Measurements from ENCODE around the gene PRR29. TPM values are rescaled to one million over a fixed set of nuclear protein-coding genes. Genes with fewer than 3 reads are reported as not detected.

The PRR29 gene
- 2.5 and 2.7 TPM in 2 replicates for polyA plus RNA-seq (2012; rRNA removed)
- polyA plus RNA-seq (2012; cell fraction: cytosol; rRNA removed): 1.2 and 2.0 TPM in 2 replicates
- 9.8 and 10.5 TPM in 2 replicates for polyA plus RNA-seq (2012; cell fraction: nucleus; rRNA removed)

DNA sequence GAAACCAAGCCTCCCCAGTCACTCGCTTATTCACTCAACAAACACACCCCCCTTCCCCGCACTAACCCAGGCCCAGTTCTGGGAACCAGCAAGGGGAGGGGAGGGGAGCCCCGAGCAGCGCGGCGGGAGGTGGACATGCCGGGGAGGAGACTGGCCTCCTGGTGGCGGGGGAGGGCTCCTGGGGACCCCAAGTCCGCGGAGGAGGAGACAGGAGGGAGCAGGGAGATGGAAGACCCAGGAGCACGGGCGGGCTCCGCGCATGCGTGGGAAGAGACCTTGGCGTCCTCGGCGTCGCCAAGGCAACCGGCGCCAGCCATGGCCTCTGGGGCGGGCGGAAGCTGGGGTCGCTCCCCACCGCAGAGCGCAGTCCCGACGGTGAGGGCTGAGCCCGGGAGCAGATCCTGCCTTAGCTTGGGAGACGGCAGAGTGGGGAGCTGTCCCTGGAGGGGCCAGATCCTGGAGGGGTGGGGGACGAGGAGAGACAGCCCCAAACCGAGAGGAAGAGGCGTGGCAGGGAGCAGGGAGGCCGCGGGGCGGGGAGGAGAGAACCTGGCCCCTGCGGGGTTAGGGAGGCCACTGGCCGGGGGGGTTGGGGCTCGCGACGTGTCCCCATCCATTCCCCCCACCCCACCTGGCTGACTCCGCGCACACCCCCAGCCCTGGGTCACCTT lies at the start of gene PRR29:
Gene PRR29, plus strand, starts transcription at position 302 of the 671 bp plus-strand sequence. Its CDS starts 14 bp downstream, at position 316.
- no peaks in the 10 kb centered on the region for H3K79me2 ChIP-seq (ENCODE audit: insufficient read depth)
- H2AFZ ChIP-seq (ENCODE audit: low read depth): peak within 1 kb of the TSS; percentile 93
- 4% methylated on average over 43 of the region's 43 CpGs for WGBS (ENCODE audit: low lambda C conversion rate)
- peak within 1 kb of the TSS in 1 of 2 experiments; percentile 50; a peak in 1 of 4 replicates for H3K27ac ChIP-seq (ENCODE audit: low read depth in 2 of 2, low read length in 1 of 2)
- CTCF ChIA-PET: interaction anchor here (0.6 to 9.5 kb wide), 11 partner anchors 9 to 420 kb away, joined by 3 to 61 read pairs (median 6); partner anchors contain the start of gene GH1
- peak within 1 kb of the TSS; percentile 98 for H3K4me2 ChIP-seq
- peak; percentile 72; the same call in 1 of the 2 replicates for TF ChIP-seq SIN3A (IDR thresholded peaks at IDR 0.05; ENCODE audit: borderline replicate concordance, low read depth, low read length)
- 0 out of 2 replicates have a peak, but pooled peaks have one; percentile 65 for TF ChIP-seq YY1 (IDR thresholded peaks at IDR 0.05; ENCODE audit: low read depth)
- peak; percentile 93 for TF ChIP-seq NRF1 (IDR thresholded peaks at IDR 0.05; ENCODE audit: low read depth, low read length)
- no peak for TF ChIP-seq GABPA (IDR thresholded peaks at IDR 0.05; ENCODE audit: low read depth)
- TF ChIP-seq MXI1 (IDR thresholded peaks at IDR 0.05; ENCODE audit: low read depth, low read length): peak; percentile 90
- TF ChIP-seq TCF12 (IDR thresholded peaks at IDR 0.05): no peak
- POLR2A ChIA-PET: no interaction called here
- peaks cover 23% of the 10 kb centered on the region for H3K27me3 ChIP-seq (ENCODE audit: insufficient read depth)
- DNase-seq: peak; percentile 100
- H3K36me3 ChIP-seq (replicated peaks in 1 of 2; ENCODE audit: control insufficient read depth in 1 of 2, insufficient read depth in 2 of 2, low read length in 1 of 2): no peaks in the 10 kb centered on the region
- H3K9me2 ChIP-seq: no peaks in the 10 kb centered on the region
- H3K4me1 ChIP-seq (ENCODE audit: control insufficient read depth in 1 of 2, insufficient read depth in 2 of 2, low read depth in 1 of 2, low read length in 1 of 2): peaks cover 0 to 13% of the 10 kb centered on the region in 2 experiments; a peak in 2 of 4 replicates
- H3K9me3 ChIP-seq: no peaks in the 10 kb centered on the region
- no peaks in the 10 kb centered on the region for H4K20me1 ChIP-seq (ENCODE audit: insufficient read depth)
- no peaks in the 10 kb centered on the region for H3F3A ChIP-seq (replicated peaks; ENCODE audit: insufficient read depth)
- peak within 1 kb of the TSS; percentile 68 for H3K9ac ChIP-seq
- H3K4me3 ChIP-seq (ENCODE audit: low read depth in 2 of 2, low read length in 1 of 2): peak within 1 kb of the TSS; percentile 71 to 94

DNA sequence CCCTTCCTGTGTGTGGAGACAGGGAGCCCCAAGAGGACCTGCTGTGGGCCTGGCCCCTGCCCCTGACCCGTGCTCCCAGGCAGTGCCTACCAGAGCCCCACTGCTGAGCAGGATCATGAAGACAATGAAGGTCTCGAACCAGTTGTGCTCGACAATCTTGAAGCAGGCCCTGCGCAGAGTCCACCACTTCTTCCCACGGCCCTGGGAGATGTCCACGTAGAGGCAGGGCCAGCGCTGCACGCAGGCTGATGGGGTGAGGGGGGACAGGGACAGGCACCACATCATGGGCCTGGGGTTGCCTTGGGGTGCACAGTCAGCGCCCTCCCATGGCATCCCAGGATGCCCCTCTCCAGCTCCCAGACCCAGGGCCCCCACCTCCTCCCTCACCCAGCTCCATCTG lies 49.6 kb upstream of the PRR29 start:
- CTCF ChIA-PET: interaction anchor here (1.0 to 6.8 kb wide), 4 partner anchors 30 to 373 kb away, joined by 3 to 63 read pairs (median 17); partner anchors contain the start of genes CSHL1 and GH1
- Histone ChIP-seq H3K27ac (ENCODE audit: low read depth in 2 of 2, low read length in 1 of 2) (no peak overlapping the region), H3K36me3 (replicated peaks in 1 of 2; ENCODE audit: control insufficient read depth in 1 of 2, insufficient read depth in 2 of 2, low read length in 1 of 2) (no peaks in the 10 kb centered on the region), H3K4me2 (no peak overlapping the region), H3K9me3 (no peaks in the 10 kb centered on the region), H2AFZ (ENCODE audit: low read depth) (no peak overlapping the region), H3K9ac (no peak overlapping the region), H3K9me2 (no peaks in the 10 kb centered on the region), H3K27me3 (ENCODE audit: insufficient read depth) (peaks cover 6% of the 10 kb centered on the region; the same call in 1 of the 2 replicates), H3F3A (replicated peaks; ENCODE audit: insufficient read depth) (no peaks in the 10 kb centered on the region), H4K20me1 (ENCODE audit: insufficient read depth) (no peaks in the 10 kb centered on the region), H3K4me1 (ENCODE audit: control insufficient read depth in 1 of 2, insufficient read depth in 2 of 2, low read depth in 1 of 2, low read length in 1 of 2) (no peaks in the 10 kb centered on the region), H3K79me2 (ENCODE audit: insufficient read depth) (no peaks in the 10 kb centered on the region), H3K4me3 (ENCODE audit: low read depth in 2 of 2, low read length in 1 of 2) (no peak overlapping the region)
- WGBS (ENCODE audit: low lambda C conversion rate): 78% methylated on average over 9 of the region's 9 CpGs
- no peak for TF ChIP-seq RFX5 (IDR thresholded peaks at IDR 0.05; ENCODE audit: low read length)
- TF ChIP-seq, protein P1, sequence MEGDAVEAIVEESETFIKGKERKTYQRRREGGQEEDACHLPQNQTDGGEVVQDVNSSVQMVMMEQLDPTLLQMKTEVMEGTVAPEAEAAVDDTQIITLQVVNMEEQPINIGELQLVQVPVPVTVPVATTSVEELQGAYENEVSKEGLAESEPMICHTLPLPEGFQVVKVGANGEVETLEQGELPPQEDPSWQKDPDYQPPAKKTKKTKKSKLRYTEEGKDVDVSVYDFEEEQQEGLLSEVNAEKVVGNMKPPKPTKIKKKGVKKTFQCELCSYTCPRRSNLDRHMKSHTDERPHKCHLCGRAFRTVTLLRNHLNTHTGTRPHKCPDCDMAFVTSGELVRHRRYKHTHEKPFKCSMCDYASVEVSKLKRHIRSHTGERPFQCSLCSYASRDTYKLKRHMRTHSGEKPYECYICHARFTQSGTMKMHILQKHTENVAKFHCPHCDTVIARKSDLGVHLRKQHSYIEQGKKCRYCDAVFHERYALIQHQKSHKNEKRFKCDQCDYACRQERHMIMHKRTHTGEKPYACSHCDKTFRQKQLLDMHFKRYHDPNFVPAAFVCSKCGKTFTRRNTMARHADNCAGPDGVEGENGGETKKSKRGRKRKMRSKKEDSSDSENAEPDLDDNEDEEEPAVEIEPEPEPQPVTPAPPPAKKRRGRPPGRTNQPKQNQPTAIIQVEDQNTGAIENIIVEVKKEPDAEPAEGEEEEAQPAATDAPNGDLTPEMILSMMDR (IDR thresholded peaks at IDR 0.05): no peak
- TF ChIP-seq, protein P2, sequence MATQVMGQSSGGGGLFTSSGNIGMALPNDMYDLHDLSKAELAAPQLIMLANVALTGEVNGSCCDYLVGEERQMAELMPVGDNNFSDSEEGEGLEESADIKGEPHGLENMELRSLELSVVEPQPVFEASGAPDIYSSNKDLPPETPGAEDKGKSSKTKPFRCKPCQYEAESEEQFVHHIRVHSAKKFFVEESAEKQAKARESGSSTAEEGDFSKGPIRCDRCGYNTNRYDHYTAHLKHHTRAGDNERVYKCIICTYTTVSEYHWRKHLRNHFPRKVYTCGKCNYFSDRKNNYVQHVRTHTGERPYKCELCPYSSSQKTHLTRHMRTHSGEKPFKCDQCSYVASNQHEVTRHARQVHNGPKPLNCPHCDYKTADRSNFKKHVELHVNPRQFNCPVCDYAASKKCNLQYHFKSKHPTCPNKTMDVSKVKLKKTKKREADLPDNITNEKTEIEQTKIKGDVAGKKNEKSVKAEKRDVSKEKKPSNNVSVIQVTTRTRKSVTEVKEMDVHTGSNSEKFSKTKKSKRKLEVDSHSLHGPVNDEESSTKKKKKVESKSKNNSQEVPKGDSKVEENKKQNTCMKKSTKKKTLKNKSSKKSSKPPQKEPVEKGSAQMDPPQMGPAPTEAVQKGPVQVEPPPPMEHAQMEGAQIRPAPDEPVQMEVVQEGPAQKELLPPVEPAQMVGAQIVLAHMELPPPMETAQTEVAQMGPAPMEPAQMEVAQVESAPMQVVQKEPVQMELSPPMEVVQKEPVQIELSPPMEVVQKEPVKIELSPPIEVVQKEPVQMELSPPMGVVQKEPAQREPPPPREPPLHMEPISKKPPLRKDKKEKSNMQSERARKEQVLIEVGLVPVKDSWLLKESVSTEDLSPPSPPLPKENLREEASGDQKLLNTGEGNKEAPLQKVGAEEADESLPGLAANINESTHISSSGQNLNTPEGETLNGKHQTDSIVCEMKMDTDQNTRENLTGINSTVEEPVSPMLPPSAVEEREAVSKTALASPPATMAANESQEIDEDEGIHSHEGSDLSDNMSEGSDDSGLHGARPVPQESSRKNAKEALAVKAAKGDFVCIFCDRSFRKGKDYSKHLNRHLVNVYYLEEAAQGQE (IDR thresholded peaks at IDR 0.05; ENCODE audit: low read depth, low read length): no peak
- TF ChIP-seq NRF1 (IDR thresholded peaks at IDR 0.05; ENCODE audit: low read depth, low read length): no peak
- no peak for TF ChIP-seq EP300 (IDR thresholded peaks at IDR 0.05; ENCODE audit: borderline replicate concordance in 1 of 2, low read depth in 1 of 2, low read length in 1 of 2)
- TF ChIP-seq RAD21 (IDR thresholded peaks at IDR 0.05; ENCODE audit: low read length): no peak
- POLR2A ChIA-PET: no interaction called here
- DNase-seq: no peak

All from SK-N-SH (cell line).